Fibroblast of lung (primary cell): ENCODE results near the gene SLCO1A2. TPM values are rescaled to one million over a fixed set of nuclear protein-coding genes. Genes with fewer than 3 reads are reported as not detected.

Experiments
- DNase-seq, 2 donors: peaks; one replicate each; pipeline versions ENCODE4 v3.0.0 to v3.0.0-alpha.2; 2010; ENCODE audit warnings: low read depth in 2 of 2
- H2AFZ ChIP-seq: 2 replicates; pipeline ENCODE4 v1.5.1; 2012; ENCODE audit warnings: low read length, control low read depth, inconsistent platforms
- H3K27ac ChIP-seq: 2 replicates; pipeline ENCODE4 v1.5.1; 2011; ENCODE audit warnings: low read length, control low read depth; ENCODE audit not compliant: insufficient read depth
- H3K27me3 ChIP-seq: 2 replicates; pipeline ENCODE4 v1.5.1; 2011; ENCODE audit warnings: mild to moderate bottlenecking, low read length; ENCODE audit not compliant: control insufficient read depth, insufficient read depth
- H3K36me3 ChIP-seq: 2 replicates; pipeline ENCODE4 v1.5.1; 2011; ENCODE audit warnings: low read length; ENCODE audit not compliant: control insufficient read depth, insufficient read depth
- H3K4me1 ChIP-seq: 2 replicates; pipeline ENCODE4 v1.5.1; 2011; ENCODE audit warnings: low read length; ENCODE audit not compliant: control insufficient read depth, insufficient read depth; ENCODE audit errors: extremely low read depth
- H3K4me2 ChIP-seq: 2 replicates; pipeline ENCODE4 v1.5.1; 2011; ENCODE audit warnings: low read length, control low read depth; ENCODE audit not compliant: insufficient read depth; ENCODE audit errors: extremely low read depth
- H3K4me3 ChIP-seq, 4 experiments: fragments of 200-600 bp in 1 of 4; sonication (generic) in 1 of 4; replicated peaks in 1 of 4; 2 replicates each; pipeline ENCODE4 v1.5.1; 2011 to 2016; ENCODE audit warnings: low read length in 4 of 4, low read depth in 3 of 4, mild to moderate bottlenecking in 3 of 4, control low read depth in 2 of 4, inconsistent platforms in 1 of 4, mixed read lengths in 1 of 4; ENCODE audit not compliant: insufficient read depth in 1 of 4; ENCODE audit errors: control extremely low read depth in 1 of 4
- H3K79me2 ChIP-seq: 2 replicates; pipeline ENCODE4 v1.5.1; 2012; ENCODE audit warnings: mild to moderate bottlenecking, low read length, inconsistent platforms; ENCODE audit not compliant: control insufficient read depth, insufficient read depth
- H3K9ac ChIP-seq: 2 replicates; pipeline ENCODE4 v1.5.1; 2011; ENCODE audit warnings: mild to moderate bottlenecking, low read length, control low read depth; ENCODE audit not compliant: insufficient read depth
- H3K9me3 ChIP-seq: 2 replicates; pipeline ENCODE4 v1.5.1; 2012; ENCODE audit warnings: low read depth, low read length; ENCODE audit not compliant: control insufficient read depth, insufficient read depth
- H4K20me1 ChIP-seq: 2 replicates; pipeline ENCODE4 v1.5.1; 2011; ENCODE audit warnings: low read length; ENCODE audit not compliant: control insufficient read depth, insufficient read depth; ENCODE audit errors: extremely low read depth
- CTCF ChIP-seq, 2 donors: IDR thresholded peaks in 1 of 2; conservative IDR thresholded peaks in 1 of 2; 1 replicate in 1 of 2; 2 replicates in 1 of 2; pipeline ENCODE4 v1.5.1; 2011 to 2012; ENCODE audit warnings: low read length in 2 of 2, control low read depth in 1 of 2, inconsistent platforms in 1 of 2, low read depth in 1 of 2, mild to moderate bottlenecking in 1 of 2
- EZH2 ChIP-seq: IDR thresholded peaks from 2 replicates; pipeline ENCODE4 v1.5.1; 2012; ENCODE audit warnings: low read length, control low read depth, mild to moderate bottlenecking; ENCODE audit errors: missing control alignments
- polyA plus RNA-seq, 2 donors: library from polyadenylated mRNA; depleted of rRNA in 1 of 2; stranded (reverse) in 1 of 2; unstranded in 1 of 2; fragments of >200 nt; gene quantifications; 2 replicates each; pipeline ENCODE4 v1.2.1, GENCODE V29; 2011 to 2012; ENCODE audit warnings: missing spikeins in 1 of 2
- total RNA-seq: library from RNA; depleted of rRNA; stranded (reverse); fragments of >200 nt; gene quantifications from 2 replicates; pipeline ENCODE4 v1.2.1, GENCODE V29; 2014

The SLCO1A2 gene
- total and polyA plus RNA-seq, 2 donors (not counting 1 experiment from before 2014, with no cell fraction given): not detected

DNA sequence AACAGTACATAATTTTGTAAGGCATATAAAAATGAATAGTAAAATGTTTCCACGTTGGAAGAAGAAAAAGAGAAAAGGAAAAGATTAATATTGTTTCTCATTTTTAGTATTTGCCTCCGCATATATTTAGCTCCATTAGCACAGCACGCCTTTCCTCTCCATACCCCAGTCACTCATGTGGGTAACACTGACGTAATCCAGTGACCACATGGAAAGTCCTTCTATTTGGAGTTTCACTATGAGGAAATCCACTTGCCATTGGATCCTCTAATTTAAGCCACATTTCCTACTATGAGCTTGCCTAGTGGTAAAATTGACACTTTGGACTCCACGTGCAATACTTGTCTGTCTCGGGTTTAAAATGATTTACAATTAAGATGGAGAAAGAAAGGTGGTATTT lies 5.7 kb upstream of the SLCO1A2 start:
- H3K27ac ChIP-seq: no peak overlapping the region
- TF ChIP-seq EZH2 (no peak), CTCF (conservative IDR thresholded peaks at IDR 0.05 in 1 of 2, IDR thresholded peaks at IDR 0.05 in 1 of 2; ENCODE audit: low read depth in 1 of 2, low read length in 2 of 2) (no peak)

DNA sequence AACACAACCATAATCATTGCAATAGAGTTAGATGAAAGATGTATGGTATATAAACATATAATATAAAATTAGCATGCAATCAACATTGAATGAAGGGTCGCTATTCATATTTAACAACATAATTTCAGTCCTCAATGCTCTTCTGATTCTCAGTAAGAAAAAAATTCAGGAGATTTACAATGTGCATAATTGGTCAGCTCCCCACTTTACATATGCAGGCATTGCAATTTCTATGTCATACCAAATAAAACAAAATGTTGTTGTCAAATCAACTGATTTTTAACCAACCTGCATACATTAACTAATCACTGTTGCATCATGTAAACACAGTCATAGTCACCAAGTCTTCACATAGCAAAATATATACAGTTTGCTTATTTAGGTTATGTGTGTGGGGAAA lies 5.2 kb upstream of the SLCO1A2 start:
- Histone ChIP-seq H3K4me3 (no peak overlapping the region), H3K9me3 (no peaks in the 10 kb centered on the region), H3K79me2 (no peaks in the 10 kb centered on the region), H2AFZ (no peak overlapping the region), H3K9ac (no peak overlapping the region), H4K20me1 (no peaks in the 10 kb centered on the region), H3K27me3 (no peaks in the 10 kb centered on the region), H3K27ac (no peak overlapping the region), H3K4me2 (no peak overlapping the region), H3K4me1 (no peaks in the 10 kb centered on the region), H3K36me3 (no peaks in the 10 kb centered on the region)
- DNase-seq: no peak
- TF ChIP-seq CTCF (conservative IDR thresholded peaks at IDR 0.05 in 1 of 2, IDR thresholded peaks at IDR 0.05 in 1 of 2; ENCODE audit: low read depth in 1 of 2, low read length in 2 of 2): no peak
- no peak for TF ChIP-seq EZH2

More for the DNA sequence above, 5.7 kb upstream of the SLCO1A2 start:
- H3K9me3 ChIP-seq: no peaks in the 10 kb centered on the region
- no peaks in the 10 kb centered on the region for H3K79me2 ChIP-seq
- no peaks in the 10 kb centered on the region for H3K36me3 ChIP-seq
- no peak overlapping the region for H3K9ac ChIP-seq
- H3K4me1 ChIP-seq: no peaks in the 10 kb centered on the region
- no peak for DNase-seq
- H4K20me1 ChIP-seq: no peaks in the 10 kb centered on the region
- no peak overlapping the region for H2AFZ ChIP-seq
- H3K4me3 ChIP-seq: no peak overlapping the region
- no peak overlapping the region for H3K4me2 ChIP-seq
- H3K27me3 ChIP-seq: no peaks in the 10 kb centered on the region

GRCh38 chr12:21337959-21338744 lies 3.4 kb upstream of the SLCO1A2 start:
- Histone ChIP-seq H3K4me1 (no peaks in the 10 kb centered on the region), H4K20me1 (no peaks in the 10 kb centered on the region), H3K36me3 (no peaks in the 10 kb centered on the region), H3K27me3 (no peaks in the 10 kb centered on the region), H3K27ac (no peak overlapping the region), H3K9me3 (no peaks in the 10 kb centered on the region), H3K79me2 (no peaks in the 10 kb centered on the region), H2AFZ (no peak overlapping the region), H3K9ac (no peak overlapping the region), H3K4me2 (no peak overlapping the region), H3K4me3 (no peak overlapping the region)
- DNase-seq: no peak
- TF ChIP-seq CTCF (conservative IDR thresholded peaks at IDR 0.05 in 1 of 2, IDR thresholded peaks at IDR 0.05 in 1 of 2; ENCODE audit: low read depth in 1 of 2, low read length in 2 of 2): no peak
- no peak for TF ChIP-seq EZH2
